OCI-LY1 (cell line): ENCODE data around the gene NUBP2.

ENCODE experiments used
- CTCF ChIP-seq: fragments of 200-600 bp; sonication (generic), shearing (Covaris generic); IDR thresholded peaks from 2 replicates; pipeline ENCODE4 v1.5.1; 2017; ENCODE audit warnings: mild to moderate bottlenecking, antibody characterized with exemption, low read length, moderate library complexity, mixed read lengths
- EZH2 ChIP-seq: fragments of 200-600 bp; sonication (generic), shearing (Covaris generic); IDR thresholded peaks from 2 replicates; pipeline ENCODE4 v1.8.0; 2017; ENCODE audit warnings: borderline replicate concordance, mixed run types, mild to moderate bottlenecking, antibody characterized with exemption, low read length, moderate library complexity, mixed read lengths

DNA sequence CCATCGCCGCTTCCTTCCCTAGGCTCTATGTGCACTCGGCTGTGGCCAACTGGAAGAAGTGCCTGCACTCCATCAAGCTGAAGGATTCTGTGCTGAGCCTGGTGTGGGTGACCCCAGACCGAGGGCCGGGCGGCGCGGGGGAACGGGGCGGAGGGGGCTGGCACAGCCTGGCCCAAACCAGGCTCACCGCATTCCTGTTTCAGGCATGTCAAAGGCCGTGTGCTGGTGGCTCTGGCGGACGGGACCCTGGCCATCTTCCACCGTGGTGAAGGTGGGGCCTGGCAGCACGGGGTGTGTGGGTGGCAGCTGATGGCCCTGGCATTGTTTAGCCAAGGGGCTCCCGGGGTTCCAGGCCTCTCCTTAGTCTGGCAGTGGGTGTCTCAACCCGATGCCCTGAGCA, 16.1 kb upstream of the NUBP2 start:
- TF ChIP-seq CTCF (no peak), EZH2 (no peak)
